Keratinocyte (primary cell): Measurements from ENCODE around the gene DCDC2.

Experiments
- EZH2 ChIP-seq: IDR thresholded peaks from one replicate; pipeline ENCODE4 v1.6.1; 2012; ENCODE audit warnings: inconsistent platforms, mild to moderate bottlenecking, low read length, moderate library complexity
- TF ChIP-seq, protein P1 (sequence below), 3 experiments: IDR thresholded peaks in 1 of 3; conservative IDR thresholded peaks in 1 of 3; optimal IDR thresholded peaks in 1 of 3; 2 replicates in 2 of 3; 3 replicates in 1 of 3; pipeline versions ENCODE3 to v1.5.1; 2011; ENCODE audit warnings: low read length in 3 of 3, mild to moderate bottlenecking in 3 of 3, moderate library complexity in 2 of 3, control low read depth in 1 of 3, inconsistent platforms in 1 of 3; ENCODE audit not compliant: insufficient read depth in 2 of 3; ENCODE audit errors: extremely low read depth in 1 of 3

DNA sequence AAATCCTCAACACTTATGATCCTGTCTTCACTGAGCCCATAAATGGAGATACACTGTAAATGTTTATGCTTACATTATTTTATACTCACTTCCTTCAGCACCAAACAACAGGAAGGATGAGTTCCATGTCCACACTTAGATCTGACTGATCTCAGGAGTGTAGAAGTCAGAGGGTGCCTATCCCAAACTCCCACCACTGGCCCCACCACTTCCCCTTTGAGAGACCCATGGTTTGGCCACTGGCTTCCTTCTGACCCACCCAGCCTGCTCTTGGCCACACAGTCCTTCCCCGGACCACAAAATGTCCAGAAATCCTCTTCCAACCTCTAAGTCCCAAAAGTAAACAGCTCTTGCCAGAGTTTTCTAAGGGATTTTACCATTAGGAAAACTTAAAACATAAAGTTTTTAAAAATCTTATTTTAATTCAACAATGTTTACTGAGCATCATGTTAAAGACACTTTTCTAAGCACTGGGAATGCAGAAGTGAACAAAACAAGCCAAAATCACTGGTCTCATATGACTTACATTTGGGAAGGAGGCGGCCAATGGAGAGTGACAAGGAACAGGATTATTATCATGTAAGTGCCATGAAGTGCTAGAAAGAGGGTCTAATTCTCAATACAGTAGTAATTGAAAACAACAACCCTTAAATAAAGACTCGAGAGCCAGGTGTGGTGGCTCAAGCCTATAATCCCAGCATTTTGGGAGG is 128.0 kb downstream of the DCDC2 start:
- TF ChIP-seq, protein P1, sequence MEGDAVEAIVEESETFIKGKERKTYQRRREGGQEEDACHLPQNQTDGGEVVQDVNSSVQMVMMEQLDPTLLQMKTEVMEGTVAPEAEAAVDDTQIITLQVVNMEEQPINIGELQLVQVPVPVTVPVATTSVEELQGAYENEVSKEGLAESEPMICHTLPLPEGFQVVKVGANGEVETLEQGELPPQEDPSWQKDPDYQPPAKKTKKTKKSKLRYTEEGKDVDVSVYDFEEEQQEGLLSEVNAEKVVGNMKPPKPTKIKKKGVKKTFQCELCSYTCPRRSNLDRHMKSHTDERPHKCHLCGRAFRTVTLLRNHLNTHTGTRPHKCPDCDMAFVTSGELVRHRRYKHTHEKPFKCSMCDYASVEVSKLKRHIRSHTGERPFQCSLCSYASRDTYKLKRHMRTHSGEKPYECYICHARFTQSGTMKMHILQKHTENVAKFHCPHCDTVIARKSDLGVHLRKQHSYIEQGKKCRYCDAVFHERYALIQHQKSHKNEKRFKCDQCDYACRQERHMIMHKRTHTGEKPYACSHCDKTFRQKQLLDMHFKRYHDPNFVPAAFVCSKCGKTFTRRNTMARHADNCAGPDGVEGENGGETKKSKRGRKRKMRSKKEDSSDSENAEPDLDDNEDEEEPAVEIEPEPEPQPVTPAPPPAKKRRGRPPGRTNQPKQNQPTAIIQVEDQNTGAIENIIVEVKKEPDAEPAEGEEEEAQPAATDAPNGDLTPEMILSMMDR (optimal IDR thresholded peaks at IDR 0.05 in 1 of 3, IDR thresholded peaks at IDR 0.05 in 1 of 3, conservative IDR thresholded peaks at IDR 0.05 in 1 of 3; ENCODE audit: extremely low read depth in 1 of 3, insufficient read depth in 2 of 3, low read length in 3 of 3): no peak
- no peak for TF ChIP-seq EZH2
